B cell (primary cell): Measurements from ENCODE around the gene GPR35. TPM values are rescaled to one million over a fixed set of nuclear protein-coding genes. Genes with fewer than 3 reads are reported as not detected.
"Not testable (repeated sequence)": the region's sequence is repeated elsewhere in the genome, so short reads cannot be mapped to it uniquely, and the experiment has no call there.

ENCODE experiments used
- ATAC-seq: fragments of 200-7000 bp; cut with Tn5 transposase; one replicate; pipeline ENCODE4 v1.10.0; 2021; ENCODE audit warnings: low read depth, mild to moderate bottlenecking, moderate number of reproducible peaks, moderate library complexity
- CTCF ChIA-PET: fragments of 350-600 bp; sonication (Branson Sonifier 250); formaldehyde crosslinking; loops from one replicate; lab custom pipeline; 2021; ENCODE audit warnings: antibody characterized with exemption, inconsistent platforms; lab: Charles Lee
- POLR2A ChIA-PET: fragments of 350-600 bp; sonication (Branson Sonifier 250); formaldehyde crosslinking; loops from one replicate; lab custom pipeline; 2021; ENCODE audit warnings: antibody characterized with exemption; lab: Charles Lee
- DNase-seq: peaks from one replicate; pipeline ENCODE4 v3.0.0; 2013
- H2AFZ ChIP-seq: 2 replicates; pipeline ENCODE4 v1.6.1; 2012; ENCODE audit warnings: mild to moderate bottlenecking, low read depth, low read length; ENCODE audit not compliant: insufficient read depth, poor library complexity, severe bottlenecking
- H3K27ac ChIP-seq, 2 donors: 1 replicate in 1 of 2; 2 replicates in 1 of 2; pipeline ENCODE4 v1.5.1; 2012 to 2013; ENCODE audit warnings: low read length in 2 of 2, mild to moderate bottlenecking in 2 of 2, moderate library complexity in 1 of 2
- H3K27me3 ChIP-seq, 4 experiments: fragments of 200-600 bp in 1 of 4; sonication (generic) in 1 of 4; replicated peaks in 1 of 4; 1 replicate in 2 of 4; 2 replicates in 2 of 4; pipeline versions ENCODE4 v1.6.1 to v1.7.0; 2013 to 2016; ENCODE audit warnings: low read length in 3 of 4, mild to moderate bottlenecking in 2 of 4, mixed read lengths in 1 of 4, moderate library complexity in 1 of 4; ENCODE audit not compliant: insufficient read depth in 4 of 4, control insufficient read depth in 3 of 4; ENCODE audit errors: control extremely low read depth in 1 of 4
- H3K36me3 ChIP-seq, 2 experiments: replicated peaks in 1 of 2; 1 replicate in 1 of 2; 2 replicates in 1 of 2; pipeline versions ENCODE4 v1.6.1 to v1.7.1; 2013; ENCODE audit warnings: low read length in 1 of 2; ENCODE audit not compliant: insufficient read depth in 2 of 2, control insufficient read depth in 1 of 2; ENCODE audit errors: control extremely low read depth in 1 of 2, extremely low read depth in 1 of 2
- H3K4me1 ChIP-seq, 2 donors: fragments of 200-600 bp in 1 of 2; sonication (generic) in 1 of 2; 1 replicate in 1 of 2; 2 replicates in 1 of 2; pipeline versions ENCODE4 v1.5.1 to v1.6.1; 2013 to 2017; ENCODE audit warnings: low read length in 2 of 2; ENCODE audit not compliant: control insufficient read depth in 2 of 2, insufficient read depth in 2 of 2
- H3K4me2 ChIP-seq: replicated peaks from 2 replicates; pipeline ENCODE3; 2012; ENCODE audit warnings: mild to moderate bottlenecking, low read depth, low read length; ENCODE audit not compliant: poor library complexity, severe bottlenecking
- H3K4me3 ChIP-seq, 5 experiments: fragments of 200-600 bp in 1 of 5; sonication (generic) in 1 of 5; 1 replicate in 3 of 5; 2 replicates in 2 of 5; pipeline versions ENCODE4 v1.5.1 to v1.7.0; 2011 to 2016; ENCODE audit warnings: low read length in 4 of 5, mild to moderate bottlenecking in 4 of 5, low read depth in 2 of 5, control low read depth in 1 of 5, moderate library complexity in 1 of 5; ENCODE audit not compliant: insufficient read depth in 1 of 5; ENCODE audit errors: control extremely low read depth in 1 of 5, extremely low read depth in 1 of 5
- H3K79me2 ChIP-seq: fragments of 200-600 bp; sonication (generic); one replicate; pipeline ENCODE4 v1.6.0; 2016; ENCODE audit warnings: low read length; ENCODE audit not compliant: control insufficient read depth, insufficient read depth
- H3K9ac ChIP-seq: fragments of 200-600 bp; sonication (generic); 2 replicates; pipeline ENCODE4 v1.6.1; 2017; ENCODE audit warnings: mild to moderate bottlenecking, low read length, moderate library complexity
- H3K9me3 ChIP-seq, 3 donors: one replicate each; pipeline versions ENCODE4 v1.6.1 to v1.7.1; 2013; ENCODE audit warnings: low read length in 2 of 3; ENCODE audit not compliant: control insufficient read depth in 2 of 3, insufficient read depth in 1 of 3; ENCODE audit errors: control extremely low read depth in 1 of 3
- H4K20me1 ChIP-seq: 2 replicates; pipeline ENCODE4 v1.6.0; 2012; ENCODE audit warnings: mild to moderate bottlenecking, low read length; ENCODE audit not compliant: insufficient read depth, control insufficient read depth, poor library complexity, severe bottlenecking
- H3K27ac Mint-ChIP-seq: one replicate; pipeline ENCODE4 v1.8.0; 2021; ENCODE audit warnings: mixed read lengths
- H3K27me3 Mint-ChIP-seq: one replicate; pipeline ENCODE4 v1.8.0; 2021; ENCODE audit warnings: mixed read lengths
- H3K4me1 Mint-ChIP-seq: one replicate; pipeline ENCODE4 v1.8.0; 2021; ENCODE audit warnings: mixed read lengths
- H3K4me3 Mint-ChIP-seq: one replicate; pipeline ENCODE4 v1.8.0; 2021; ENCODE audit warnings: mixed read lengths
- H3K9me3 Mint-ChIP-seq: one replicate; pipeline ENCODE4 v1.8.0; 2022; ENCODE audit warnings: mixed read lengths; ENCODE audit not compliant: insufficient read depth
- WGBS: methylation state at CpG from one replicate; pipeline ENCODE4 v1.1.5; 2013; ENCODE audit warnings: missing lambda C conversion rate; ENCODE audit not compliant: insufficient coverage; 5-methylcytosine and 5-hydroxymethylcytosine counted together
- intact Hi-C: fragments of 100-400 bp; cut with micrococcal nuclease; formaldehyde crosslinking; loops from one replicate; pipeline ENCODE4 v1.10.0; 2022
- polyA plus RNA-seq: library from polyadenylated mRNA; depleted of rRNA; stranded (reverse); fragments of >200 nt; gene quantifications from 2 replicates; pipeline ENCODE4 v1.2.3, GENCODE V29; 2012
- small RNA-seq: library from RNA; depleted of rRNA; stranded (forward); fragments of <200 nt; gene quantifications from one replicate; pipeline ENCODE3, GENCODE V24; 2012; ENCODE audit warnings: low replicate concordance, low read depth; ENCODE audit not compliant: insufficient read length
- total RNA-seq, 2 donors: library from RNA; stranded (reverse); fragments of 120-200 nt in 1 of 2; gene quantifications; 1 replicate in 1 of 2; 2 replicates in 1 of 2; pipeline versions ENCODE4 v1.2.3 to v1.2.4, GENCODE V29; 2013 to 2022

GPR35 gene
- total and polyA plus RNA-seq, 2 donors (not counting 1 experiment from before 2014, with no cell fraction given): 1.8 to 9.6 TPM

DNA sequence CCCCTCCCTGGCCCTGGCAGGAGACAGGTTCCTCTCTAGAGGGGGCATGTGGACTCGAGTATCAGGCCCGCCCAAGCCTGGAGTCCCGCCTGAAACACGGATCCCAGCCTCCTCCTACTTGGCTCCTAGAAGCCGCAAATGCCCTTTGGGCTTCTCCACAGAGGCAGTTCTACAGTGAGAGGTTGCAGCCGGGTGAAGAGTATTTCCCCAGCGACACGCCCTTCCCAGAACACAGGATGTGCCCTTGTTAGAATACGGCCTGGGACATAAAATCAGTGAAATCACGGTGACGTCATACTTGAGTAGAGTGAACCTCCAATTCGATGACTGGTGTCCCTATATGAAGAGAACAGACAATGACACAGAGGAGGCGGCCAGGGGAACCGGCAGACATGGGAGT is 52.8 kb downstream of the GPR35 start:
- H3K27me3 ChIP-seq, H4K20me1 ChIP-seq, H2AFZ ChIP-seq, DNase-seq, H3K9ac ChIP-seq, POLR2A ChIA-PET, ATAC-seq, H3K27ac ChIP-seq, H3K4me1 Mint-ChIP-seq, H3K9me3 Mint-ChIP-seq, H3K4me3 ChIP-seq, intact Hi-C loops, H3K9me3 ChIP-seq, H3K4me1 ChIP-seq, H3K27me3 Mint-ChIP-seq, CTCF ChIA-PET, H3K4me3 Mint-ChIP-seq, H3K4me2 ChIP-seq, H3K27ac Mint-ChIP-seq, H3K36me3 ChIP-seq, H3K79me2 ChIP-seq: not testable (repeated sequence)
- WGBS: no CpG with 5 or more reads among the region's 14 CpGs

- CTCF ChIA-PET, H3K4me2 ChIP-seq, H3K27ac Mint-ChIP-seq, H3K79me2 ChIP-seq, ATAC-seq, H2AFZ ChIP-seq, H3K36me3 ChIP-seq, H3K27me3 Mint-ChIP-seq, H3K9me3 ChIP-seq, H3K4me1 Mint-ChIP-seq, intact Hi-C loops, POLR2A ChIA-PET, H3K4me3 Mint-ChIP-seq, H3K9ac ChIP-seq, H3K4me1 ChIP-seq, DNase-seq, H3K27ac ChIP-seq, H3K4me3 ChIP-seq, H4K20me1 ChIP-seq, H3K27me3 ChIP-seq, H3K9me3 Mint-ChIP-seq: not testable (repeated sequence)
- WGBS: no CpG with 5 or more reads among the region's 19 CpGs
Observed at GRCh38 chr2:240678909-240679308, 53.6 kb downstream of the GPR35 start.

- H3K79me2 ChIP-seq, intact Hi-C loops, H3K27ac Mint-ChIP-seq, H3K9me3 Mint-ChIP-seq, H3K27ac ChIP-seq, H3K4me2 ChIP-seq, H3K9me3 ChIP-seq, H3K4me1 ChIP-seq, H2AFZ ChIP-seq, ATAC-seq, H3K9ac ChIP-seq, H3K27me3 Mint-ChIP-seq, DNase-seq, H3K36me3 ChIP-seq, H3K4me3 ChIP-seq, CTCF ChIA-PET, H3K4me3 Mint-ChIP-seq, POLR2A ChIA-PET, H3K27me3 ChIP-seq, H3K4me1 Mint-ChIP-seq, H4K20me1 ChIP-seq: not testable (repeated sequence)
- no CpG with 5 or more reads among the region's 11 CpGs for WGBS
Observed at GRCh38 chr2:240680185-240680584, 54.9 kb downstream of the GPR35 start.

Small RNAs within 50 kb of the gene (small RNA-seq; reads per million reads assigned to genes)
- not detected for gene AC011298.3

Other genes with a start within 250 kb of the GPR35 start
- gene GPC1, start 189.8 kb upstream of the GPR35 start, total RNA-seq: 2.6 and 3.3 TPM in 2 replicates
- gene GPC1, start 189.8 kb upstream of the GPR35 start, polyA plus RNA-seq: 1.2 and 1.6 TPM in 2 replicates
- gene ANKMY1, start 67.5 kb upstream of the GPR35 start, total RNA-seq: 72.1 and 73.4 TPM in 2 replicates
- 39.8 and 51.7 TPM in 2 replicates for gene ANKMY1, start 67.5 kb upstream of the GPR35 start, polyA plus RNA-seq
- 19.0 TPM in 2 replicates for gene DUSP28, start 65.1 kb upstream of the GPR35 start, total RNA-seq
- gene DUSP28, start 65.1 kb upstream of the GPR35 start, polyA plus RNA-seq: 19.1 and 20.2 TPM in 2 replicates
- gene RNPEPL1, start 57.0 kb upstream of the GPR35 start, total RNA-seq: 98.0 and 109 TPM in 2 replicates
- gene RNPEPL1, start 57.0 kb upstream of the GPR35 start, polyA plus RNA-seq: 99.9 and 103 TPM in 2 replicates
- gene CAPN10, start 38.7 kb upstream of the GPR35 start, total RNA-seq: 73.4 and 88.9 TPM in 2 replicates
- gene CAPN10, start 38.7 kb upstream of the GPR35 start, polyA plus RNA-seq: 79.7 and 92.1 TPM in 2 replicates
- not detected in 2 replicates for gene AQP12B, start 57.4 kb downstream of the GPR35 start, total RNA-seq
- not detected in 2 replicates for gene AQP12B, start 57.4 kb downstream of the GPR35 start, polyA plus RNA-seq
- not detected in 2 replicates for gene AQP12A, start 66.4 kb downstream of the GPR35 start, total RNA-seq
- not detected in 2 replicates for gene AQP12A, start 66.4 kb downstream of the GPR35 start, polyA plus RNA-seq
- gene KIF1A, start 194.7 kb downstream of the GPR35 start, total RNA-seq: not detected in 2 replicates
- not detected in 2 replicates for gene KIF1A, start 194.7 kb downstream of the GPR35 start, polyA plus RNA-seq
- not detected in 2 replicates for gene AGXT, start 243.3 kb downstream of the GPR35 start, total RNA-seq
- not detected in 2 replicates for gene AGXT, start 243.3 kb downstream of the GPR35 start, polyA plus RNA-seq